Body of pancreas (tissue), 4 donors: ENCODE results near the gene GAL3ST1. TPM values are rescaled to one million over a fixed set of nuclear protein-coding genes. Genes with fewer than 3 reads are reported as not detected.

Experiments
- ATAC-seq: fragments of 150-250 bp; one replicate; pipeline ENCODE4 v1.9.1; 2016
- DNase-seq, 4 donors: peaks; one replicate each; pipeline ENCODE4 v3.0.0-alpha.2; 2019
- H3K27ac ChIP-seq, 4 donors: fragments of 200-600 bp; sonication (generic); 1 replicate in 3 of 4; 2 replicates in 1 of 4; pipeline versions ENCODE4 v1.5.1 to v1.6.1; 2016 to 2019; ENCODE audit warnings: mild to moderate bottlenecking in 1 of 4, mixed read lengths in 1 of 4, moderate library complexity in 1 of 4
- H3K27me3 ChIP-seq, 2 donors: fragments of 200-600 bp; sonication (generic); one replicate each; pipeline ENCODE4 v1.6.0; 2016; ENCODE audit warnings: mild to moderate bottlenecking in 1 of 2
- H3K36me3 ChIP-seq, 2 donors: fragments of 200-600 bp; sonication (generic); replicated peaks in 1 of 2; 2 replicates each; pipeline ENCODE4 v1.5.1; 2016; ENCODE audit warnings: low read depth in 2 of 2; ENCODE audit not compliant: insufficient read depth in 1 of 2
- H3K4me1 ChIP-seq: fragments of 200-600 bp; sonication (generic); one replicate; pipeline ENCODE4 v1.6.0; 2016
- H3K4me3 ChIP-seq, 2 donors: fragments of 200-600 bp; sonication (generic); 1 replicate in 1 of 2; 2 replicates in 1 of 2; pipeline ENCODE4 v1.5.1; 2016 to 2019
- H3K9me3 ChIP-seq, 3 donors: fragments of 200-600 bp; sonication (generic); 1 replicate in 2 of 3; 2 replicates in 1 of 3; pipeline ENCODE4 v1.5.1; 2016
- POLR2A ChIP-seq, 3 donors: fragments of 450-650 bp; IDR thresholded peaks; one replicate each; pipeline ENCODE4 v1.6.1; 2016; ENCODE audit warnings: antibody characterized with exemption in 3 of 3, mild to moderate bottlenecking in 2 of 3
- WGBS, 2 donors: methylation state at CpG; one replicate each; pipeline ENCODE4 v1.1.5; 2017; 5-methylcytosine and 5-hydroxymethylcytosine counted together
- intact Hi-C: fragments of 100-400 bp; cut with DNase I; formaldehyde crosslinking; loops from one replicate; pipeline ENCODE4 v1.15.1; 2023
- total RNA-seq, 2 donors: library from RNA; depleted of rRNA; stranded (reverse); fragments of >200 nt; gene quantifications; one replicate each; pipeline ENCODE4 v1.1.0, GENCODE V29; 2016
- TF ChIP-seq, protein P1 (sequence below), 7 experiments: fragments of 450-650 bp in 4 of 7; fragments of 200-600 bp in 3 of 7; sonication (generic) in 3 of 7; IDR thresholded peaks; one replicate each; pipeline ENCODE4 v1.5.1; 2016 to 2019; ENCODE audit warnings: antibody characterized with exemption in 7 of 7

GAL3ST1 gene
- total RNA-seq, 2 donors from 2014 or later = 3.4 to 13.8 TPM

DNA sequence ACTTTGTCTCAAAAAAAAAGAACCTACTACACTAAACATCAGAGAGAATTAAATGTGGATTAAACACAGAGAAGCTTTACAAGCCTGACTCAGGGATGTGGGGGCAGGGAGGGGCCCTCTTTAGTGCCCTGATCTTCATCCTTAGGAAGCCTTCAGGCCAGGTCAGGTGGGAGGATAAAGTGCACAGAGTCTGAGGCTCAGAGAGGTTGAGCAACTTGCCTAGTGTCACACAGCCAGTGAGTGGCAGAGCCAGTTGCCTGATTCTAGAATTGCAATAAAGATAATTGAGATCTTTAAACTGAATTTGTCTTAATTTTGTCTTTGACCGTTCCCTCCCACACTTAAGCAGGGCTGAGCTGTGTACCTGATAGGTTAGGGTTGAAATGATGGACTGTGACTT, 35.1 kb downstream of the GAL3ST1 start:
- no peaks in the 10 kb centered on the region for H3K27me3 ChIP-seq
- H3K27ac ChIP-seq = no peak overlapping the region
- TF ChIP-seq, protein P1, sequence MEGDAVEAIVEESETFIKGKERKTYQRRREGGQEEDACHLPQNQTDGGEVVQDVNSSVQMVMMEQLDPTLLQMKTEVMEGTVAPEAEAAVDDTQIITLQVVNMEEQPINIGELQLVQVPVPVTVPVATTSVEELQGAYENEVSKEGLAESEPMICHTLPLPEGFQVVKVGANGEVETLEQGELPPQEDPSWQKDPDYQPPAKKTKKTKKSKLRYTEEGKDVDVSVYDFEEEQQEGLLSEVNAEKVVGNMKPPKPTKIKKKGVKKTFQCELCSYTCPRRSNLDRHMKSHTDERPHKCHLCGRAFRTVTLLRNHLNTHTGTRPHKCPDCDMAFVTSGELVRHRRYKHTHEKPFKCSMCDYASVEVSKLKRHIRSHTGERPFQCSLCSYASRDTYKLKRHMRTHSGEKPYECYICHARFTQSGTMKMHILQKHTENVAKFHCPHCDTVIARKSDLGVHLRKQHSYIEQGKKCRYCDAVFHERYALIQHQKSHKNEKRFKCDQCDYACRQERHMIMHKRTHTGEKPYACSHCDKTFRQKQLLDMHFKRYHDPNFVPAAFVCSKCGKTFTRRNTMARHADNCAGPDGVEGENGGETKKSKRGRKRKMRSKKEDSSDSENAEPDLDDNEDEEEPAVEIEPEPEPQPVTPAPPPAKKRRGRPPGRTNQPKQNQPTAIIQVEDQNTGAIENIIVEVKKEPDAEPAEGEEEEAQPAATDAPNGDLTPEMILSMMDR (IDR thresholded peaks at IDR 0.05) = no peak
- no peak for TF ChIP-seq POLR2A (IDR thresholded peaks at IDR 0.05)
- no peak overlapping the region for H3K4me3 ChIP-seq
- H3K9me3 ChIP-seq = no peaks in the 10 kb centered on the region
- DNase-seq = no peak
- no peaks in the 10 kb centered on the region for H3K36me3 ChIP-seq
- intact Hi-C loops = no loop called here
- no peak for ATAC-seq
- peaks cover 16% of the 10 kb centered on the region for H3K4me1 ChIP-seq
- WGBS, 2 donors = 95 to 100% methylated on average over 1 of the region's 1 CpG

DNA sequence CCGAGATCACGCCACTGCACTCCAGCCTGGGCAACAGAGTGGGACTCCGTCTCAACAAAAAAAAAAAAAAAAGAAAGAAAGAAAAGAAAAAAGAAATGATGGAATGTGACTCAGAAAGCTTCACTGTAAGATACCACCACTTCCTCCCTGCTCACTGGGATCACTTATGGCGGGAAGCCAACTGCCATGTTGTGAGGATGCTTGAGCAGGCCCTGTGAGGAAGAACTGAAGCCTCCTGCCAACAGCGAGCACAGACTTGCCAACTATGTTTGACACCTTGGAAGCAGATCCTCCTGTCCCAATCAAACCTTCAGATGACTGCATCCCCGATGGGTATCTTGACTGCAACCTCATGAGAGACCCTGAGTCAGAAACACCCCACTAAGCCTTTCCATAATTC, 36.2 kb downstream of the GAL3ST1 start:
- intact Hi-C loops = no loop called here
- Histone ChIP-seq H3K4me3 (no peak overlapping the region), H3K9me3 (no peaks in the 10 kb centered on the region), H3K36me3 (no peaks in the 10 kb centered on the region), H3K4me1 (peaks cover 16% of the 10 kb centered on the region), H3K27me3 (no peaks in the 10 kb centered on the region), H3K27ac (no peak overlapping the region)
- WGBS, 2 donors = 90% methylated on average over 6 of the region's 6 CpGs
- TF ChIP-seq, protein P1 (IDR thresholded peaks at IDR 0.05) = no peak
- TF ChIP-seq POLR2A (IDR thresholded peaks at IDR 0.05) = no peak
- ATAC-seq (no peak), DNase-seq (no peak)

DNA sequence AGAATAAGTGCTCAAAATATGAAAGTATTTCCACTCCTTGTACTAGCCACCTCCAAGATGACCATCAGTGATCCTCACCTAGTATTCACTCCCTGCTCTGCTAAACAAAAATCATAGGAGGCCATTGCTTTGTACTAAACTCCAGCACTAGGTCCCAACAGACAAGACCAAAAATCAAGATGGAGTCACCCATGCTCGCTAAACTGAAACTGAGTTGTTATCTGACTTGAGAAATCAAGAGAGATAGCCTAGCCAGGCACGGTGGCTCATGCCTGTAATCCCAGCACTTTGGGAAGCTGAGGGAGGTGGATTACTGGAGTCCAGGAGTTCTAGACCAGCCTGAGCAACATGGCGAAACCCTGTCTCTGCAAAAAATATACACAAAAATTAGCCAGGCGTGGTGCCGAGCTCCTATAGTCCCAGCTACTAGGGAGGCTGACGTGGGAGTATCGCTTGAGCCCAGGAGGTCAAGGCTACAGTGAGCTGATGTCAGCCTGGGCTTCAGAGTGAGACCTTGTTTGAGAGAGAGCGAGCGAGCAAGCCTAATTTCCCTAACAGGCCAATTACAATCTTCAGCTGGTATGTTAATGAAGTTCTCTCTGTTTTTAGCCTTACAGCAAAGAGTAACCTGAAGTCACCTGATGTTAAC, 37.3 kb downstream of the GAL3ST1 start:
- no peak for ATAC-seq
- no peaks in the 10 kb centered on the region for H3K9me3 ChIP-seq
- TF ChIP-seq, protein P1 (IDR thresholded peaks at IDR 0.05) = no peak
- TF ChIP-seq POLR2A (IDR thresholded peaks at IDR 0.05) = no peak
- H3K27ac ChIP-seq = no peak overlapping the region
- no peaks in the 10 kb centered on the region for H3K27me3 ChIP-seq
- no peak overlapping the region for H3K4me3 ChIP-seq
- intact Hi-C loops = no loop called here
- 77 to 86% methylated on average over 9 of the region's 9 CpGs for WGBS, 2 donors
- H3K36me3 ChIP-seq = no peaks in the 10 kb centered on the region
- H3K4me1 ChIP-seq = peaks cover 9% of the 10 kb centered on the region
- no peak for DNase-seq

DNA sequence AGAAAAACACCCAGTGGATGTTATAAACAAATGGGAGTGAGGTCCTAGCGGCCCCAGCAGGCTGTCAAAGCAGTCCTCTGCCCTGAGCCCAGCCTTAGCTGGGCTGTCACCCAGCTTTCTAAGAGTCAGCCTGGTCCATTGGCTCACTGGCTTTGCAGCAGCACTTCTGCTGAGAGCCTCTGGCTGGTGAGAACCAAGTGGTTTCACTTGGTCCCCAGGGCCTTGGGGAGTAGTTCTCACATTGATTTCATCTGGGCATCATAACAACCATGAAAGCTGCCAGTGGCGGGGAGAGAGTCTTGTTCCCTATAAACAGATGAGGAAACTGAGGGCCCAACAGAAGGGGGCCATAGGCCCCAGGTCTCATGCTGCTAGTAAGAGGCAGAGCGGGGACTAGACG, 39.3 kb downstream of the GAL3ST1 start:
- Histone ChIP-seq H3K4me3 (no peak overlapping the region), H3K27me3 (no peaks in the 10 kb centered on the region), H3K9me3 (no peaks in the 10 kb centered on the region), H3K27ac (no peak overlapping the region), H3K4me1 (no peaks in the 10 kb centered on the region), H3K36me3 (no peaks in the 10 kb centered on the region)
- WGBS, 2 donors = 88 to 94% methylated on average over 4 of the region's 4 CpGs
- no peak for DNase-seq
- intact Hi-C loops = no loop called here
- TF ChIP-seq, protein P1 (IDR thresholded peaks at IDR 0.05) = no peak
- TF ChIP-seq POLR2A (IDR thresholded peaks at IDR 0.05) = no peak
- no peak for ATAC-seq
